ENCODE results near the gene GPR161. TPM values are rescaled to one million over a fixed set of nuclear protein-coding genes. Genes with fewer than 3 reads are reported as not detected.

GPR161 gene
- total and polyA plus RNA-seq, 9 of the 15 experiments (the other 6 are each of a cell fraction or from before 2014, with no cell fraction given) = 0.15 to 2.4 (median 0.76) TPM

DNA sequence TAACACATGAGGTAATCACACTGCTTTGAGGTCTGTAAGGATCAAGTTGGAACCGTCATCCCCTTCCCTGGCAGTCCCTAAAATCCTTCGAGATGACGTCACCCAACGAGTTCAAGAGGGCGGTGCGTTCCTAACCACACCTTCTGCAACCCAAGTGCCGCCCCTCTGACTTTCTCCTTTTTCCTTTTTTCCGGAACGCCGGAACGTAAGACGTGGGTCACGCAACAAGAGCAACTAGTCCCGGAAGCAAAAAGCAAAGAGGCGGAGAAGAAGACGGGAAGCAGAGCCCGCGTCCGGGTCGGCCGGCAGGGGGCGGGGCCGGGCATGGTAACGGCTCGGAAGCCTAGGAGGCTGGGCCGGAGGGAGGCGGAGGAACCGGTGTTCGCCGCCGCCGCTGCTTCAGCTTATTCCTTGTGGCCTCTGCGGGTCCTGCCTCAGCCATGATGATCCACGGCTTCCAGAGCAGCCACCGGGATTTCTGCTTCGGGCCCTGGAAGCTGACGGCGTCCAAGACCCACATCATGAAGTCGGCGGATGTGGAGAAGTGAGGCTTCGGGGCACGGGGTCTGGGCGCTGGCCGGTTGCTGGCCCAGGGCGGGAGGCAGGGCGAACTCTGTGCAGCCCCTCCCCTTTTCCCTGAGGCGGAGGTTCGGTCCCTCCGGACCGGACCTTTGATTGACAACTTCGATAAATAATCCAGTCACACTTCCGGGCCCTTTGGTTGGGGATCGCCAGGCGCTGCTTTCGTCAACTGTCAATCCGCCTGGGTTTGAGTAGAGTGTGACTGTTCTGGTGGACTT, 42.1 kb upstream of the GPR161 start, which contains the start of gene TIPRL (continued):
- TF ChIP-seq ZNF436 (CRISPR knock-in tag; IDR thresholded peaks at IDR 0.05) (0 out of 2 replicates have a peak, but pooled peaks have one; percentile 32), ZC3H8 (IDR thresholded peaks at IDR 0.05) (no peak), FOXP4 (CRISPR knock-in tag; IDR thresholded peaks at IDR 0.05; ENCODE audit: borderline replicate concordance) (peak; percentile 66; the same call in 1 of the 2 replicates), HDAC1 (IDR thresholded peaks at IDR 0.05) (peak in 1 of 2 experiments; percentile 20; a peak in 3 of 4 replicates), C11orf30 (IDR thresholded peaks at IDR 0.05; ENCODE audit: low read depth) (peak; percentile 63), NR1H2 (CRISPR knock-in tag; IDR thresholded peaks at IDR 0.05) (no peak), ZNF830 (CRISPR knock-in tag; IDR thresholded peaks at IDR 0.05) (no peak), POLR2AphosphoS2 (IDR thresholded peaks at IDR 0.05; ENCODE audit: low read length) (no peak; the same call in 1 of the 2 replicates), LARP7 (IDR thresholded peaks at IDR 0.05) (no peak), L3MBTL2 (IDR thresholded peaks at IDR 0.05) (no peak; the same call in 1 of the 2 replicates), NFATC3 (IDR thresholded peaks at IDR 0.05) (no peak), BRD4 (IDR thresholded peaks at IDR 0.05) (no peak), ZNF347 (CRISPR knock-in tag; IDR thresholded peaks at IDR 0.05; ENCODE audit: low read depth) (no peak), SNRNP70 (optimal IDR thresholded peaks at IDR 0.05; ENCODE audit: low read depth, low read length) (no peak), SIRT6 (IDR thresholded peaks at IDR 0.05; ENCODE audit: low read depth, low read length) (no peak), FIP1L1 (IDR thresholded peaks at IDR 0.05; ENCODE audit: low read depth, low read length, poor library complexity, severe bottlenecking) (peak; percentile 84), NCOA6 (IDR thresholded peaks at IDR 0.05) (peak; percentile 79; the same call in 1 of the 2 replicates)
- TF ChIP-seq, protein P1, sequence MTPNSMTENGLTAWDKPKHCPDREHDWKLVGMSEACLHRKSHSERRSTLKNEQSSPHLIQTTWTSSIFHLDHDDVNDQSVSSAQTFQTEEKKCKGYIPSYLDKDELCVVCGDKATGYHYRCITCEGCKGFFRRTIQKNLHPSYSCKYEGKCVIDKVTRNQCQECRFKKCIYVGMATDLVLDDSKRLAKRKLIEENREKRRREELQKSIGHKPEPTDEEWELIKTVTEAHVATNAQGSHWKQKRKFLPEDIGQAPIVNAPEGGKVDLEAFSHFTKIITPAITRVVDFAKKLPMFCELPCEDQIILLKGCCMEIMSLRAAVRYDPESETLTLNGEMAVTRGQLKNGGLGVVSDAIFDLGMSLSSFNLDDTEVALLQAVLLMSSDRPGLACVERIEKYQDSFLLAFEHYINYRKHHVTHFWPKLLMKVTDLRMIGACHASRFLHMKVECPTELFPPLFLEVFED (CRISPR knock-in tag; conservative IDR thresholded peaks at IDR 0.05) = peak; percentile 59; the same call in 1 of the 2 replicates
- TF ChIP-seq, protein P2, sequence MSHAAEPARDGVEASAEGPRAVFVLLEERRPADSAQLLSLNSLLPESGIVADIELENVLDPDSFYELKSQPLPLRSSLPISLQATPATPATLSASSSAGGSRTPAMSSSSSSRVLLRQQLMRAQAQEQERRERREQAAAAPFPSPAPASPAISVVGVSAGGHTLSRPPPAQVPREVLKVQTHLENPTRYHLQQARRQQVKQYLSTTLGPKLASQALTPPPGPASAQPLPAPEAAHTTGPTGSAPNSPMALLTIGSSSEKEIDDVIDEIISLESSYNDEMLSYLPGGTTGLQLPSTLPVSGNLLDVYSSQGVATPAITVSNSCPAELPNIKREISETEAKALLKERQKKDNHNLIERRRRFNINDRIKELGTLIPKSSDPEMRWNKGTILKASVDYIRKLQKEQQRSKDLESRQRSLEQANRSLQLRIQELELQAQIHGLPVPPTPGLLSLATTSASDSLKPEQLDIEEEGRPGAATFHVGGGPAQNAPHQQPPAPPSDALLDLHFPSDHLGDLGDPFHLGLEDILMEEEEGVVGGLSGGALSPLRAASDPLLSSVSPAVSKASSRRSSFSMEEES (CRISPR knock-in tag; IDR thresholded peaks at IDR 0.05) = no peak
- TF ChIP-seq, protein P3, sequence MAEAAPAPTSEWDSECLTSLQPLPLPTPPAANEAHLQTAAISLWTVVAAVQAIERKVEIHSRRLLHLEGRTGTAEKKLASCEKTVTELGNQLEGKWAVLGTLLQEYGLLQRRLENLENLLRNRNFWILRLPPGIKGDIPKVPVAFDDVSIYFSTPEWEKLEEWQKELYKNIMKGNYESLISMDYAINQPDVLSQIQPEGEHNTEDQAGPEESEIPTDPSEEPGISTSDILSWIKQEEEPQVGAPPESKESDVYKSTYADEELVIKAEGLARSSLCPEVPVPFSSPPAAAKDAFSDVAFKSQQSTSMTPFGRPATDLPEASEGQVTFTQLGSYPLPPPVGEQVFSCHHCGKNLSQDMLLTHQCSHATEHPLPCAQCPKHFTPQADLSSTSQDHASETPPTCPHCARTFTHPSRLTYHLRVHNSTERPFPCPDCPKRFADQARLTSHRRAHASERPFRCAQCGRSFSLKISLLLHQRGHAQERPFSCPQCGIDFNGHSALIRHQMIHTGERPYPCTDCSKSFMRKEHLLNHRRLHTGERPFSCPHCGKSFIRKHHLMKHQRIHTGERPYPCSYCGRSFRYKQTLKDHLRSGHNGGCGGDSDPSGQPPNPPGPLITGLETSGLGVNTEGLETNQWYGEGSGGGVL (CRISPR knock-in tag; IDR thresholded peaks at IDR 0.05) = no peak

Data from K562 (cell line).